Activated T-cell treated with anti-CD3 and anti-CD28 coated beads, Interleukin-2, amount 50 U/mL, for 4 hours (primary cell): ENCODE measurements around the gene PGBD5. TPM values are rescaled to one million over a fixed set of nuclear protein-coding genes. Genes with fewer than 3 reads are reported as not detected.

Source experiments
- ATAC-seq, 2 donors: fragments of 200-7000 bp; cut with Tn5 transposase; one replicate each; pipeline ENCODE4 v1.10.0; 2021
- DNase-seq: peaks from one replicate; pipeline ENCODE4 v3.0.0-alpha.2; 2020
- H3K27me3 Mint-ChIP-seq: one replicate; pipeline ENCODE4 v1.8.0; 2021; ENCODE audit warnings: low read depth, mixed read lengths
- H3K36me3 Mint-ChIP-seq: one replicate; pipeline ENCODE4 v1.8.0; 2022; ENCODE audit warnings: mixed read lengths; ENCODE audit not compliant: insufficient read depth
- H3K4me1 Mint-ChIP-seq: one replicate; pipeline ENCODE4 v1.8.0; 2021; ENCODE audit warnings: low read depth, mixed read lengths
- H3K4me3 Mint-ChIP-seq: one replicate; pipeline ENCODE4 v1.8.0; 2021; ENCODE audit warnings: mild to moderate bottlenecking, moderate library complexity, mixed read lengths
- H3K9me3 Mint-ChIP-seq: one replicate; pipeline ENCODE4 v1.8.0; 2021; ENCODE audit warnings: mixed read lengths
- total RNA-seq, 3 donors: library from RNA; stranded (reverse); gene quantifications; one replicate each; pipeline ENCODE4 v1.2.1, GENCODE V29; 2021

Gene PGBD5
- total RNA-seq, 3 donors from 2014 or later = 0.08 to 0.10 TPM; not detected in 1

DNA sequence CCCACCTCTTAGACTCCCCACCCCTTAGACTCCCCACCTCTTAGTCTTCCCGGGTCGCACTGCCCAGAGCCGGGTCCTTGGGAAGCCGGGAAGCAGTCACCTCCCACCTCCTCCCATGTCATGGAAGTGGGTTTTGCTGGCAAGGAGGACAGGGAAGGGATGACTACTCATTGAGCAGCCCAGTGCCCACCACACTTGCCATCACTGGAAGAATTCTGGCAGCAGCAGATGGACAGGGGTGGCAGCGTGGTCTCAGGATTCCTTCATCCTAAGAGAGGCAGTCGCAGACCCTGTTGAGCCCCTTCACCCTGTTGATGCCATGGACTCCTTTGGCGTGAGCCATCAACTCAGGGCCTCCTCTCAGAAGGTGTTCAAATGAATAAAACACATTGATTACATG lies 140.8 kb downstream of the PGBD5 start:
- DNase-seq = no peak
- H3K27me3 Mint-ChIP-seq = peaks cover 4% of the 10 kb centered on the region
- ATAC-seq = no peak
- no peaks in the 10 kb centered on the region for H3K9me3 Mint-ChIP-seq
- H3K36me3 Mint-ChIP-seq = peaks cover 4% of the 10 kb centered on the region
- peaks cover 7% of the 10 kb centered on the region for H3K4me1 Mint-ChIP-seq
- no peak overlapping the region for H3K4me3 Mint-ChIP-seq

DNA sequence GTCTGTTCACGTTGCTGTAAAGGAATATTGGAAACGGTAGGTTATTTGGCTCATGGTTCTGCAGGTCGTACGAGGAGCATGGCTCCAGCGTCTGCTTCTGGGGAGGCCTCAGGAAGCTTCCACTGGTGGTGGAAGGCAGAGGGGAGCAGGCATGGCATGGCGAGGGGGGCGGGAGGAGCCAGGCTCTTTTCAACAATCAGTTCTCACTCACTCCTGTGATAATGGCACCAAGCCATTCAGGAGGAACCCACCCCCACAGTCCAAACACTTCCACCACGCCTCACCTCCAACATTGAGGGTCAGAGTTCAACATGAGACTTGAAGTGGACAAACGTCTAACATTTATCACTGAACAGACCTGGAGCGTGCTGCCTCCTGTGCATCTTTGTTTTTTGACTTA lies 141.2 kb downstream of the PGBD5 start:
- H3K4me1 Mint-ChIP-seq = peaks cover 7% of the 10 kb centered on the region
- H3K4me3 Mint-ChIP-seq = no peak overlapping the region
- DNase-seq (no peak), ATAC-seq (no peak)
- H3K27me3 Mint-ChIP-seq = peaks cover 3% of the 10 kb centered on the region
- H3K36me3 Mint-ChIP-seq = peaks cover 4% of the 10 kb centered on the region
- H3K9me3 Mint-ChIP-seq = no peaks in the 10 kb centered on the region

DNA sequence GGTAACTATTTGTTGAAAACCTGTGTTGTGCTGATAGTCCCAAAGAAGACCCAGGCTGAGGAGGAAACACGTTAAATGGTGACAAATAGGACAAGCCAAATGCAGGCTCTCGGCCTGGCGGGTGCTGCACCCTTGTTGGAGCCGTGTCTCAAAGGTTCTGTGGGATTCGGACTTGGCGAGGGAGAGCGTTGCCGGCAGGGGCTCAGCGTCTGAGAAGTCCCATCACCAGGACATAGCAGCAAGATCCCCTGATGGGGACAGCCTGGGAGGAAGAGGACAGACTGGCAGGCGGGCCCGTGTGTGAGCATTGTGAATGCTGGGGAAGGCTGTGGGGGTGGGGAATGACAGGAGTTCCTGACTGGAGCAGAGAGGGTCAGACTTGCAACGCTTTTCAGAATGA lies 142.5 kb downstream of the PGBD5 start:
- Mint-ChIP-seq H3K4me3 (no peak overlapping the region), H3K9me3 (no peaks in the 10 kb centered on the region), H3K27me3 (peaks cover under 1% of the 10 kb centered on the region), H3K4me1 (peaks cover 7% of the 10 kb centered on the region), H3K36me3 (peaks cover 12% of the 10 kb centered on the region)
- DNase-seq = no peak
- ATAC-seq = no peak

DNA sequence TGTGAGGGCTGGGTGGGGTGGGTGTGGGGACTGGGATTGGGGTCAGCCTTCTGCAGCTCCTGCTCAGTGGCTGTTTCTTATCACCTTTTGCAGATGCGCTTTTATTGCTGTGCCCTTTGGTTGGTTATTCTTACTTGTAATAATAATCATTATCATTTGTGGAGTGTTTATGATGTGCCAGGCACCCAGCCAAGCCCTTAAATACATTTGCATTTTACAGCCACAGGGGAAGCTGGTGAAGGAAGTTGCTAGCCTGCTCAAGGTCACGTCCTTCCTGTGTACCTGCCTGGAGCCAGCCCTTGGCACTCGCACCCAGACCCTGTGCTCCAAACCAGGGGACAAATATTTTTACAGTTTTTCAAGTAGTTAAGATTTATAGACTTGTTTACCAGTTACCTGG lies 144.0 kb downstream of the PGBD5 start:
- H3K36me3 Mint-ChIP-seq = peaks cover 20% of the 10 kb centered on the region
- H3K27me3 Mint-ChIP-seq = no peaks in the 10 kb centered on the region
- H3K9me3 Mint-ChIP-seq = no peaks in the 10 kb centered on the region
- peaks cover 9% of the 10 kb centered on the region for H3K4me1 Mint-ChIP-seq
- ATAC-seq = no peak
- H3K4me3 Mint-ChIP-seq = no peak overlapping the region
- DNase-seq = no peak

DNA sequence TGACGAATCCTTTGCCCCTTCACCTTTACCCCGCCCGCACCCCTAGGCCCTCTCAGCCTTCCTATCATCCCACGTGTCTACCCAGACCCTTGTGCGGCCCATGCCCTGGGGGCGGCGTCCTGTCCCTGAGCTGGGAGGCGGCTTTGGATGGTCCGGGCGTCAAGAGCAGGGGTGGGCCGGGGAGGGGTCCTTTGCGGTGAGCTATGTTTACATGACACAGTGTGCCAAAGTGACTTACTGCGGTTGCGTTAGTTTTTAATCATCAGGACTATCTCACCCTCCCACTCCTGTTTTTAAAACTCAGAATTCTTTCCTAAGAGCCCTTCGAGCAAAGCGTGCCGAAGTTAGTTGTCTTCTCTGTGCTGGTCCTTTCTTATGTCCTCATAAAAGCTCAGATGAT lies 144.6 kb downstream of the PGBD5 start:
- H3K4me3 Mint-ChIP-seq = no peak overlapping the region
- H3K9me3 Mint-ChIP-seq = no peaks in the 10 kb centered on the region
- peaks cover 9% of the 10 kb centered on the region for H3K4me1 Mint-ChIP-seq
- H3K27me3 Mint-ChIP-seq = no peaks in the 10 kb centered on the region
- peak in 1 of 2 donors; percentile 33 for ATAC-seq
- DNase-seq = no peak
- H3K36me3 Mint-ChIP-seq = peaks cover 24% of the 10 kb centered on the region

DNA sequence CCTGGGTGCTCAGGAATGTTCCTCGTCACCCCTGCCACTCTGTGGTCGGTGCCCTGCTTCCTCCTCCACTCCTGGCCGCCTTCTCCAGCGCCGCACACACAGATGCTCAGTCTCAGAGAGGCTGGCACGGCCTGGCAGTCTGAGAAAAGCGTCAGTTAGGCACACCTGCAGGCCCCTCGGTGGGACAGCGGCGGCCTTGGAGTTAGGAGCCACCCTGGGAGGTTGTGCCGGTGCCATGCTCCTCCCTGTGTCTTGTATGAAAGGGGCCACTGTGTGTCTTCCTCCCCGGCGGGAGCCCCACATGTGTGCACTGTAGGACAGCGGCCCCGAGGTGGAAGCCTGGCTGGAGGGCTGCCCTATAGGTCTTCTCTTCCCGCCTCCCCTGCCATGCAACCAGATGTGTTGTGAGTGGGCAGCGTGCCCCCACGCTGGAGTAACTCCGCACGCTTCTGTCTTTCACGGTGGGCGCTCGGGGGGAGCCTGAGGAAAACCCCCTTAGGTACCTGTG lies 145.2 kb downstream of the PGBD5 start:
- ATAC-seq = no peak
- H3K27me3 Mint-ChIP-seq = no peaks in the 10 kb centered on the region
- no peak for DNase-seq

DNA sequence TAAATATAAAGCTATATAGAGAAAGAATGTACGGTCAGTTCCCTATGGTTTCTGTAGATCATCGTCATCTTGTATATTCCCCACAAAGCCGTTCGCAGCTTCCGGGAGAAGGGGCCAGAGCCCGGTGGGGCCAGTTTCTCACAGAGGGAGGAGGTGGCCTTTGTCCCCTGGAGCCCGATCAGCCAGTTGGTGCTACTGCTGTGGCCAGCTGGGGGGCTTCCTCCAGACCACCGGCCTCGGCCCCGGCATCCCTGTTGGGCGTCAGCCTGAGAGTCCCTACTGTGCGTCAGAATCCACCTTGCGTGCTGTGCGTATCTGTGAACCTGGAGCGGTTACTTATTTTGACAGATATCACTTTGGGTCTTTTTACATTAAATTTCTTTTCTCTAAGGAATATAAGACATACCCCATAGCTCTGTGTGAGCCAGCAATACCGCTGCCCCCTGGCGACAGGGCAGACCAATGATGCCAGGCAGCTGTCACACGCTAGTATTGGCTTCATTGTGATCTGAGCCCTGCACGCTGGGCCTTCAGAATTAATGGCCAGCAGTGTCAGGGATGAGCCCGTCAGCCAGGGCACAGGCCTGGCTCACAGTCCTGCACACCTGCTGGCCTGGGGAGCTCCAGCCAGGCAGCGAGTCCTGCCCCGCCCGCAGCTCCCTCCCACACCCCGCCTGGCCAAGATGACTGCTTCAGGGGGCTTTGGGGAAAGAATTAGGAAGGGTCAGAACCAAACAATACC lies 145.9 kb downstream of the PGBD5 start:
- no peak for ATAC-seq
- H3K4me3 Mint-ChIP-seq = no peak overlapping the region
- no peaks in the 10 kb centered on the region for H3K27me3 Mint-ChIP-seq
- H3K4me1 Mint-ChIP-seq = peaks cover 9% of the 10 kb centered on the region
- H3K36me3 Mint-ChIP-seq = peaks cover 25% of the 10 kb centered on the region
- no peak for DNase-seq
- H3K9me3 Mint-ChIP-seq = no peaks in the 10 kb centered on the region

More for the DNA sequence above, 145.2 kb downstream of the PGBD5 start:
- H3K9me3 Mint-ChIP-seq = no peaks in the 10 kb centered on the region
- no peak overlapping the region for H3K4me3 Mint-ChIP-seq
- peaks cover 9% of the 10 kb centered on the region for H3K4me1 Mint-ChIP-seq
- peaks cover 25% of the 10 kb centered on the region for H3K36me3 Mint-ChIP-seq

DNA sequence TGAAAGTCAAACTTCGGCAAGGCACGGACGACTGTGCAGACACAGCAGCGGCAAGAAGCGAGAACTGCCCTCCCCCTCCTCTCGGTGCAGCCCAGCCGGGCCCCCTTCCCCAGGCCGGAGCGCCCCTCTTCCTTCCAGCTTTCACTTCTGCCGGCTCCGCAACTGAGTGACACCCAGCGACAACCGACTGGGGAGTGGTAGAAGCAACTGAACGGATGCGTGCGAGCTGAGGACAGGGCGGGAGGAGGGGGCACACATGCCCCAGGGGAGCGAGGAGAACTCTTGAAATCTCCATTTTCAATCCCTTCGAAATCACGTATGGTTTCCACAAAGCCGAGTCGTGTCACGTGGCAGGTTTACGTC lies 146.6 kb downstream of the PGBD5 start:
- Mint-ChIP-seq H3K9me3 (no peaks in the 10 kb centered on the region), H3K27me3 (no peaks in the 10 kb centered on the region), H3K36me3 (peaks cover 26% of the 10 kb centered on the region), H3K4me3 (no peak overlapping the region), H3K4me1 (peaks cover 9% of the 10 kb centered on the region)
- DNase-seq (no peak), ATAC-seq (no peak)

DNA sequence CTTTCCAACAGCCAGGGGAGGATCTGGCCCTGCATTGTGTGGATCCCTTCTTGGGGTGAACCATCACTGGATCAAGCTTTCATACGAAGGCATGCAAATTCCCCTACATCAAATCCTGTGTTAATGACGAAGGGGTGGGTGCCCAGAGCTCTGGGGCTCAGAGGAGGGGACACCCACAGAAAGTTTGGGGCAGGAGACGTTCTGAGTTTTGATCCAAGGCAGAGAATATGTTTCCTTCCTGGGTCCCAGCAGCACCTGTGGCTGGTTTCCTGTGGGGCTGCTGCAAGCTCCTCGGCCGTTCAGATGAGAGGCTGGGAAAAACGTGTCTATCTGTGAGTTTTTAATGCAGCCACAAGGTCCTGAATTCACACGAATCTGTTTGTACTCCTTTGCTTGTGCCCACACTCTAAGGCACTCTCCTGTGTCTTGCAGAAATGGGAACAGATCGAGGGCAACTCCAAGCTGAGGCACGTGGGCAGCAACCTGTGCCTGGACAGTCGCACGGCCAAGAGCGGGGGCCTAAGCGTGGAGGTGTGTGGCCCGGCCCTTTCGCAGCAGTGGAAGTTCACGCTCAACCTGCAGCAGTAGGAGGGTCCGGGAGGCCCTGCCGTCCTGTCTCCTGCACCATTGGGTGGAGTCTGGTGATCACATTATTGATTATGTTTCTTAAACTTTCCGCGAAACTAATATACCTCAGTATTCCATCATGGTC lies 147.1 kb downstream of the PGBD5 start:
- ATAC-seq (no peak), DNase-seq (no peak)
- Mint-ChIP-seq H3K4me3 (no peak overlapping the region), H3K27me3 (no peaks in the 10 kb centered on the region), H3K4me1 (peaks cover 9% of the 10 kb centered on the region), H3K36me3 (peaks cover 27% of the 10 kb centered on the region), H3K9me3 (no peaks in the 10 kb centered on the region)

DNA sequence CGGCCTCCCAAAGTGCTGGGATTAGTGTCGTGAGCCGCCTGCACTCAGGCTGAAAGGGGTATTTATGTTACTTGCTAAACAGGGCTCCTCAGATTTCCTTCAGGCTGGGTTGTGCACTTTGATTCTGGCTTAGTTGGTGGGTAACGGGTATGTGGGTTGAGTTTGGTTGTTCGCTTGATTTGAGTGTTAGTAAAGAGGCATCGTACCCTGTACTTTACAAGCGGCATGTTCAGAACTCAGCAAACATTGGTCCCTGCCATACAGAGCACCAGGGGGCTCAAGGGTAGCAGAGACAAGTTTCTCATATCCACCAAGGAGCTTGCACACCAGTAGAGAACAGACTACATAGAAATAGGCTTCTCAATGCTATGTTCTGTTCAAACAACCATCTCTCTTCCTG lies 147.8 kb downstream of the PGBD5 start:
- Mint-ChIP-seq H3K27me3 (no peaks in the 10 kb centered on the region), H3K9me3 (no peaks in the 10 kb centered on the region), H3K36me3 (peaks cover 27% of the 10 kb centered on the region), H3K4me3 (no peak overlapping the region), H3K4me1 (peaks cover 9% of the 10 kb centered on the region)
- no peak for ATAC-seq
- no peak for DNase-seq

DNA sequence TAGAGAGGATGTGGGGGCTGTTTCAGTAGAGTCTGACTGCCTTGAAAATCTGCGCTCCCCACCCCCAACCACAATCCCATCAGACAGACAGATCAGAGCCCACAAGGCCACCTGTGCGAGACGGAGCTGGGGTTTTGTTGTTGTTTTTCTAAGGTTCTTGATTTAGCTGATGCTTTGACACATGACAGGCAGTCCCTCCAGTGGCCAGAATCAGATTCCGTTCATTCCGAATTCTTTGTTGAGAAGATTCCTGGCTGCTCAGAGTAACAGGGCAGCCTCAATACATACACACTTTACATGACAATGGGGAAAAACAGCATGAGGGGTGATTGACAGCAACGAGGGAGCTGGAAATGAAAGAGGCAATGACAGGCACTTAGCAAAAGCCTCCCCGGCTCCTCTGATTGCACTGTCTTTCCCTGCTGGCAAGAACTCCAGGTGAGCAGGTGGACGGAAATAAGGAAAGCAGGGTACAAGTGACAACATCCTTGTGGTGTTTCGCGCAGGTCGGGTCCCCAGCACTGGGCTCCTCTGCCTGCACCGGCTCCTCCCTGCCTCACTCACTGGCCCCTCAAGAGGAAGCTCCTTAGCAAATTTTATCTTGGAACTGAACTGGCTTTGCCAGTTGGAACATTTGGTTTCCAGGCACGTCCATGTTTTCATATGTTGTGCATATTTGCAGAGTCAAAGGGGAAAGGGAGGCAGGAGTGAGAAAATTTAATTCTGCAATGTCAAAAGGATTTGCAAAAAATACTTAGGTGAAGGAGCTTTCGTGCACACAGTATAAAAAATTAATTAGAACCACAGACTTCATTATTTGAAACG lies 148.7 kb downstream of the PGBD5 start:
- H3K9me3 Mint-ChIP-seq = no peaks in the 10 kb centered on the region
- H3K27me3 Mint-ChIP-seq = no peaks in the 10 kb centered on the region
- H3K4me3 Mint-ChIP-seq = no peak overlapping the region
- no peak for ATAC-seq
- DNase-seq = no peak
- H3K4me1 Mint-ChIP-seq = peaks cover 12% of the 10 kb centered on the region
- peaks cover 27% of the 10 kb centered on the region for H3K36me3 Mint-ChIP-seq

DNA sequence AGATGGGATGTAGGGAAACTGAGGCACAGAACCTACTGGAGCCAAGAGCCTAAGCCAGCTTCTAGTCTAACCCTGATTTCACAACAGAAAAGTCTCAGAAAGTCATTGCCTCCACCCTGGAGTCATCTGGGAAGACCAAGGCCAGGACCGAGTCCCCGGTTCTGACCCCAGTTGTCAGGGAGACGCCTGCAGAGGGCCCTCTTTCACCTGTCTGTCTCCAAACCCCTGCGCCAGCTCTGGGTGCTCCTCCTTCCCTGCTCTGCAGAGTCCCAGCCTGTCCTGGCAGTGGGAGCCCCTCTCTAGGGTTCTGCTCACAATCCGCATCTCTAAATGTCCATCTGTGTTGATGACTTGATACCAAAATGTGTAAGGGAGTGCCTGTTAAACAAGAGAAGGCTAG lies 149.7 kb downstream of the PGBD5 start:
- DNase-seq (no peak), ATAC-seq (no peak)
- Mint-ChIP-seq H3K27me3 (no peaks in the 10 kb centered on the region), H3K9me3 (no peaks in the 10 kb centered on the region), H3K36me3 (peaks cover 26% of the 10 kb centered on the region), H3K4me3 (no peak overlapping the region), H3K4me1 (peaks cover 8% of the 10 kb centered on the region)

DNA sequence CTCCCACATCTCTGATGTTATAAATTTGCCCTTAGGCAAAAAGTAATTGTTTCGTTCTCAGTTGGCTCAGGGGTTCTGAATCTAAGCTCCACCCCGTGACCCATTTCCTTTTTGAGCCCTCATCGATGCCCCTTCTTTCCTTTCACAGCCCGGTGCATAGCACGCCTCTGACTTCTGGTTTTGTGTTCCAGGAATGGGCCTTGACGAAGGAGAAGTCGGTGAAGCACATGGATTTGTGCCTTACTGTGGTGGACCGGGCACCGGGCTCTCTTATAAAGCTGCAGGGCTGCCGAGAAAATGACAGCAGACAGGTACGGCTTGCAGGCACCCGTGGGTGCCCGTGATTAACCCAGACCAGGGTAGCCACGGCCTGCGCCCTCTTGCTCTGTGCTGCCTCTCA lies 151.9 kb downstream of the PGBD5 start:
- Mint-ChIP-seq H3K4me3 (no peak overlapping the region), H3K36me3 (peaks cover 25% of the 10 kb centered on the region)
- DNase-seq = no peak

DNA sequence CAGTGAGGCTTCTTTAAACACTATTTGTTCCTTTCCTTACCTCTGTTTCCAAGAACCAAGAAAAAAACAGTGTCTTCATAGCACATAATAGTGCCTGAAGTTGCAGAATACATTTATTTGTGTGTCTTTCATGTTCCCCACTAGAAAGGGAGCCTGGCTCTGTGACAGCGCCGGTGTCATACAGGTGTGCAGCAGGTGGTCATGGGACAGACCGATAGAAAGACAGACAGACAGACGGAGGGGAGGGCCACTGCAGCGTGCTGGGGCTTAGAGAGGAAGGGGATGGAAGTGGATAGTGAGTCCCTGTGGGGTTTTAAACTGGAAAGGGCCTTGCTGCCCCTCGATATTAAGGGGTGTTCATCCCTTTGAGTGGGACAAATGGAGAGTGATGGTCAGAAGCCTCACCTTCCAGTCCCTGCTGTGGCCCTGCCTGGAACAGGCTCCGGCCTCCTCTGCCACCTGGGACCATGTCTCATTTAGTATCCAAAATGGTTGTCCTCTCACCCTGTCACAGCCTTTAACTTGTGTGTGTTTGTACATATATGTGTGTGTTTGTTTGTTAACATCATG lies 152.9 kb downstream of the PGBD5 start:
- no peak for ATAC-seq
- DNase-seq = no peak
- Mint-ChIP-seq H3K36me3 (peaks cover 17% of the 10 kb centered on the region), H3K27me3 (no peaks in the 10 kb centered on the region), H3K4me1 (peaks cover 24% of the 10 kb centered on the region), H3K4me3 (no peak overlapping the region), H3K9me3 (no peaks in the 10 kb centered on the region)

More for the DNA sequence above, 151.9 kb downstream of the PGBD5 start:
- no peaks in the 10 kb centered on the region for H3K9me3 Mint-ChIP-seq
- H3K4me1 Mint-ChIP-seq = peaks cover 26% of the 10 kb centered on the region
- no peaks in the 10 kb centered on the region for H3K27me3 Mint-ChIP-seq
- peak in 1 of 2 donors; percentile 11 for ATAC-seq
